Adrenal gland (tissue), 12 donors: ENCODE results near the gene FOSL1. TPM values are rescaled to one million over a fixed set of nuclear protein-coding genes. Genes with fewer than 3 reads are reported as not detected.

Experiments used
- DNase-seq, 7 donors: peaks; one replicate each; pipeline ENCODE4 v3.0.0-alpha.2; 2019 to 2020
- H3K27ac ChIP-seq, 5 donors: fragments of 200-600 bp; sonication (generic) in 4 of 5; 1 replicate in 3 of 5; 2 replicates in 2 of 5; pipeline versions ENCODE4 v1.5.1 to v1.8.0; 2016 to 2020; ENCODE audit warnings: mild to moderate bottlenecking in 1 of 5
- H3K27me3 ChIP-seq: fragments of 200-600 bp; 2 replicates; pipeline ENCODE4 v1.8.0; 2021
- H3K36me3 ChIP-seq, 2 donors: fragments of 200-600 bp; replicated peaks in 1 of 2; 1 replicate in 1 of 2; 2 replicates in 1 of 2; pipeline versions ENCODE4 v1.5.1 to v1.8.0; 2018 to 2022
- H3K4me1 ChIP-seq, 2 donors: fragments of 200-600 bp; replicated peaks in 1 of 2; 1 replicate in 1 of 2; 2 replicates in 1 of 2; pipeline versions ENCODE4 v1.5.1 to v1.8.0; 2018 to 2021
- H3K4me3 ChIP-seq, 4 donors: fragments of 200-600 bp; sonication (generic) in 3 of 4; one replicate each; pipeline ENCODE4 v1.5.1; 2016 to 2018
- H3K9me3 ChIP-seq, 3 donors: fragments of 200-600 bp; sonication (generic) in 1 of 3; replicated peaks in 1 of 3; 1 replicate in 2 of 3; 2 replicates in 1 of 3; pipeline versions ENCODE4 v1.5.1 to v1.8.0; 2016 to 2021
- POLR2A ChIP-seq, 2 donors: fragments of 450-650 bp; IDR thresholded peaks; one replicate each; pipeline ENCODE4 v1.6.1; 2017; ENCODE audit warnings: antibody characterized with exemption in 2 of 2, mild to moderate bottlenecking in 2 of 2, moderate library complexity in 1 of 2
- WGBS, 4 donors: extraction: QIAGEN DNeasy Blood & Tissue Kit in 2 of 4; methylation state at CpG; one replicate each; pipeline versions ENCODE4 v1.1.5 to v1.1.7; 2013 to 2017; 5-methylcytosine and 5-hydroxymethylcytosine counted together
- intact Hi-C, 2 donors: fragments of 100-400 bp; cut with DNase I; formaldehyde crosslinking; loops; one replicate each; pipeline versions ENCODE4 v1.14.1 to v1.15.0; 2022 to 2023
- polyA plus RNA-seq, 3 donors: library from polyadenylated mRNA; stranded (reverse); fragments of 200-250 nt in 2 of 3; fragments of 350-450 nt in 1 of 3; fragmentation: Illumina TruSeq in 1 of 3; extraction: RNeasy Lipid Tissue Mini Kit (QIAGEN cat#74804) in 1 of 3; gene quantifications; one replicate each; pipeline ENCODE4 v1.2.3, GENCODE V29; 2013 to 2014
- total RNA-seq, 9 donors: library from RNA; depleted of rRNA in 4 of 9; stranded (reverse); fragments of >200 nt in 4 of 9; fragments of 120-200 nt in 1 of 9; fragmentation: NEBNext Ultra II Directional in 1 of 9; extraction: Animal tissue kit (Norgen Biotek cat#: 25700) in 1 of 9; gene quantifications; one replicate each; pipeline versions ENCODE4 v1.1.0 to v1.2.4, GENCODE V29; 2013 to 2023
- TF ChIP-seq, protein P1 (sequence below), 6 experiments: fragments of 450-650 bp in 4 of 6; fragments of 200-600 bp in 2 of 6; sonication (generic) in 1 of 6; IDR thresholded peaks; 1 replicate in 5 of 6; 2 replicates in 1 of 6; pipeline versions ENCODE4 v1.5.1 to v1.8.0; 2016 to 2021; ENCODE audit warnings: antibody characterized with exemption in 6 of 6, mild to moderate bottlenecking in 2 of 6, moderate library complexity in 1 of 6
- donor health status: healthy with polysubstance abuse.
- donor health status: Bipolar disorder and iron deficiency.
- donor health status: DM: yes; HTN: yes; CAD: no.
- donor health status: DM: no; HTN: no; CAD: no.
- donor health status: DM: no; HTN: no; CAD: no.
- donor health status: DM: yes; HTN: yes; CAD: no.

The FOSL1 gene
- total and polyA plus RNA-seq, 12 donors: 2.7 to 34.4 (median 5.4) TPM

DNA sequence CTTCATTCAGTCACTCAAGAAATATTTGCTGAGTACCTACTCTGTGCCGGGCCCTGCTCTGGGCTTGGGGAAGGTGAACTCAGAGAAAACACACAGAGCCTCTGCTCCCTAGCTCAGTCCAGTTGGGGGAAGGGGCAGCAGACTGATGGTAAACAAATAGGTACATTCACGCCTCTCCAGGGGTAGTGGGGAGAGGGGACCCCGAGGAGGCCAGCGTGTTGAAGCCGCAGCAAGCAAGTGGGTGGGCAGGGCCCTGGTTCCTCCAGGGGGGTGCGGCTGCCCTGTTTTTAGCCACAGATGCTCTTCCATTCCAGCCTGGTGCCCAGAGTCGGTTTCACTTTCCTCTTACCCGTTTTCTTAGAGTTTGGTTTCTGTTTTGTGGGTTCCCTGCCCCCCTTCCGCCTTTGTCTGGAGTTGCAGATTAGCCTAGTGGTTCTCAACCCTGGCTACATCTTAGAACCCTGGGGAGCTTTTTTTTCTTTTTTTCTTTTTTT is 27.8 kb upstream of the FOSL1 start:
- no peaks in the 10 kb centered on the region for H3K27me3 ChIP-seq
- H3K9me3 ChIP-seq: no peaks in the 10 kb centered on the region
- peak overlapping the region in 2 of 5 donors; percentile 34 to 52 for H3K27ac ChIP-seq
- H3K36me3 ChIP-seq: peaks cover 0 to 2% of the 10 kb centered on the region in 2 donors
- peak in 2 of 7 donors; percentile 30 to 62 for DNase-seq
- TF ChIP-seq, protein P1, sequence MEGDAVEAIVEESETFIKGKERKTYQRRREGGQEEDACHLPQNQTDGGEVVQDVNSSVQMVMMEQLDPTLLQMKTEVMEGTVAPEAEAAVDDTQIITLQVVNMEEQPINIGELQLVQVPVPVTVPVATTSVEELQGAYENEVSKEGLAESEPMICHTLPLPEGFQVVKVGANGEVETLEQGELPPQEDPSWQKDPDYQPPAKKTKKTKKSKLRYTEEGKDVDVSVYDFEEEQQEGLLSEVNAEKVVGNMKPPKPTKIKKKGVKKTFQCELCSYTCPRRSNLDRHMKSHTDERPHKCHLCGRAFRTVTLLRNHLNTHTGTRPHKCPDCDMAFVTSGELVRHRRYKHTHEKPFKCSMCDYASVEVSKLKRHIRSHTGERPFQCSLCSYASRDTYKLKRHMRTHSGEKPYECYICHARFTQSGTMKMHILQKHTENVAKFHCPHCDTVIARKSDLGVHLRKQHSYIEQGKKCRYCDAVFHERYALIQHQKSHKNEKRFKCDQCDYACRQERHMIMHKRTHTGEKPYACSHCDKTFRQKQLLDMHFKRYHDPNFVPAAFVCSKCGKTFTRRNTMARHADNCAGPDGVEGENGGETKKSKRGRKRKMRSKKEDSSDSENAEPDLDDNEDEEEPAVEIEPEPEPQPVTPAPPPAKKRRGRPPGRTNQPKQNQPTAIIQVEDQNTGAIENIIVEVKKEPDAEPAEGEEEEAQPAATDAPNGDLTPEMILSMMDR (IDR thresholded peaks at IDR 0.05): no peak
- TF ChIP-seq POLR2A (IDR thresholded peaks at IDR 0.05): no peak
- H3K4me3 ChIP-seq: no peak overlapping the region
- no peaks in the 10 kb centered on the region for H3K4me1 ChIP-seq
- 38 to 50% (median 47%) methylated on average over 9 of the region's 9 CpGs for WGBS, 4 donors
- intact Hi-C loops: no loop called here

DNA sequence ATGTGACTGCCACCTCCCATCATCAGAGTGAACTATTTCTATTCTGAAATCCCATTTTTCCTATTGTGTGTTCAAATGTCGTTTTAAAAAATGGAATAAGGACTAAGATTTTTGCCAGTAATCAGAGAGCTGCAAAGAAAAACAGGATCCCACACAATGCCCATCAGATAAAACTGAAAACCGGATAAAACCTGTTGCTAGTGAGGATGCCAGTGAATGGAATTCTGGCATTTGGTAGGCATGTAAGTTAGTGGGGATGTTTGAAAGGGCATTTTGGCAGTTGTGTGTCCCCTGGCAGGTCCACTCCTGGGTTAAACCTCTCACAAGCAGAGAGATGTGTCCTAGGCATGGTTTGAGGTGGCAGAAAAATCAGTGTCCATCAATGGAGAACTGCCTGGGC is 25.2 kb upstream of the FOSL1 start:
- H3K9me3 ChIP-seq: no peaks in the 10 kb centered on the region
- H3K4me3 ChIP-seq: no peak overlapping the region
- peaks cover 0 to 19% of the 10 kb centered on the region in 2 donors for H3K36me3 ChIP-seq
- H3K27ac ChIP-seq: no peak overlapping the region
- no peaks in the 10 kb centered on the region for H3K27me3 ChIP-seq
- 47 to 83% (median 65%) methylated on average over 2 of the region's 2 CpGs for WGBS, 4 donors
- H3K4me1 ChIP-seq: peaks cover 3 to 6% of the 10 kb centered on the region in 2 donors
- TF ChIP-seq, protein P1 (IDR thresholded peaks at IDR 0.05): no peak
- TF ChIP-seq POLR2A (IDR thresholded peaks at IDR 0.05): no peak
- DNase-seq: no peak
- intact Hi-C loops: no loop called here

DNA sequence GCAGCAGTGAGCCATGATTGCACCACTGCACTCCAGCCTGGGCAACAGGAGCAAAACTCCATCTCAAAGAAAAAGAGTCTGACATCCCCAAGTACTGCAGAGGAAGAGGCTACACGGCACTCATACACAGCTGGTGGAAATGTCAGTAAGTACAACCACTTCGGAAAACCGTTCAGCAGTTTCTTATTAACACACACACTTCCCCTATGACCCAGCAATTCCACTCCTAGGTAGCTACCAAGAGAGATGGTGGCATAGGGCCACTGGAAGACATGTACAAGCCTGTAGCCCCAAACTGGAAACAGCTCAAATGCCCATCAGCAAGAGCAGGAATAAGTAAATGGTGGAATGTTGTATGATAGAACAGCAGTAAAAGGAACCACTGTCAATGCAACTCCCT is 22.4 kb upstream of the FOSL1 start:
- Histone ChIP-seq H3K9me3 (no peaks in the 10 kb centered on the region), H3K4me3 (no peak overlapping the region), H3K4me1 (peaks cover 15 to 19% of the 10 kb centered on the region in 2 donors), H3K27ac (no peak overlapping the region), H3K27me3 (no peaks in the 10 kb centered on the region), H3K36me3 (peaks cover 0 to 19% of the 10 kb centered on the region in 2 donors)
- 74 to 88% (median 83%) methylated on average over 3 of the region's 3 CpGs for WGBS, 4 donors
- TF ChIP-seq POLR2A (IDR thresholded peaks at IDR 0.05): no peak
- TF ChIP-seq, protein P1 (IDR thresholded peaks at IDR 0.05): no peak
- no peak for DNase-seq
- intact Hi-C loops: loop anchor here in 1 of 2 donors (5.0 kb wide), 1 partner anchor 35 kb away; no protein-coding TSS in a partner anchor

DNA sequence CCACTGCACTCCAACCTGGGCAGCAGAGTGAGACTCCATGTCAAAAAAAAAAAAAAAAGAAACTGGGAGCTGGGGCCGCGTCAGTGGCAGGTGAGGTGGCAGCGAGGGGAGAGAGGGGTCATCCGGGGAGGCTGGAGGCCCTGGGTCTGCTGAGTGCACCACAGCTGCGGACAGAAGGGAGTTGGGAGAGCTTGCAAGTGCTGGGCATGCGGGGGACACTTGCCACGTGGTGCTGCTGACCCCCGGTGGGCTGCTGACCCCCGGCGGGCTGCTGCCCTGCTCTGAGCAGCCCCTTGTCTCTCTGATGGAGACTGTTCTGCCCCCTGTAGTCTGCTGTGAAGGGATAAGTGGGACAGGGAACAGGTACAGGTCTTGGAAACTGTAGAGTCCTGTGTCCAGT is 21.7 kb upstream of the FOSL1 start:
- no peak for DNase-seq
- intact Hi-C loops: loop anchor here in 1 of 2 donors (5.0 kb wide), 1 partner anchor 35 kb away; no protein-coding TSS in a partner anchor

More for the DNA sequence above, 21.7 kb upstream of the FOSL1 start:
- WGBS, 4 donors: 88 to 94% (median 92%) methylated on average over 8 to 10 of the region's 10 CpGs
- TF ChIP-seq, protein P1 (IDR thresholded peaks at IDR 0.05): no peak
- Histone ChIP-seq H3K4me3 (no peak overlapping the region), H3K36me3 (peaks cover 0 to 19% of the 10 kb centered on the region in 2 donors), H3K27me3 (no peaks in the 10 kb centered on the region), H3K27ac (no peak overlapping the region), H3K4me1 (peaks cover 21 to 26% of the 10 kb centered on the region in 2 donors), H3K9me3 (no peaks in the 10 kb centered on the region)
